Kidney epithelial cell (primary cell): ENCODE data around the gene PRRG2. TPM values are rescaled to one million over a fixed set of nuclear protein-coding genes. Genes with fewer than 3 reads are reported as not detected.

Experiments
- DNase-seq: peaks from one replicate; pipeline ENCODE4 v3.0.0-alpha.2; 2010; ENCODE audit warnings: low read depth
- H3K27me3 ChIP-seq: 2 replicates; pipeline ENCODE4 v1.6.0; 2011; ENCODE audit warnings: low read length; ENCODE audit not compliant: control insufficient read depth, insufficient read depth
- H3K36me3 ChIP-seq: 2 replicates; pipeline ENCODE4 v1.5.1; 2011; ENCODE audit warnings: low read length; ENCODE audit not compliant: control insufficient read depth, insufficient read depth
- H3K4me3 ChIP-seq: 2 replicates; pipeline ENCODE4 v1.5.1; 2011; ENCODE audit warnings: low read depth, mild to moderate bottlenecking, control low read depth, low read length
- total RNA-seq: library from RNA; depleted of rRNA; stranded (reverse); fragments of >200 nt; gene quantifications from 2 replicates; pipeline ENCODE4 v1.2.3, GENCODE V29; 2015
- TF ChIP-seq, protein P1 (sequence below): IDR thresholded peaks from 2 replicates; pipeline ENCODE4 v1.5.1; 2011; ENCODE audit warnings: mild to moderate bottlenecking, moderate library complexity, low read length, control low read depth, inconsistent platforms; ENCODE audit not compliant: insufficient read depth, poor library complexity, severe bottlenecking

Gene PRRG2
- 5.4 and 7.2 TPM in 2 replicates for total RNA-seq

DNA sequence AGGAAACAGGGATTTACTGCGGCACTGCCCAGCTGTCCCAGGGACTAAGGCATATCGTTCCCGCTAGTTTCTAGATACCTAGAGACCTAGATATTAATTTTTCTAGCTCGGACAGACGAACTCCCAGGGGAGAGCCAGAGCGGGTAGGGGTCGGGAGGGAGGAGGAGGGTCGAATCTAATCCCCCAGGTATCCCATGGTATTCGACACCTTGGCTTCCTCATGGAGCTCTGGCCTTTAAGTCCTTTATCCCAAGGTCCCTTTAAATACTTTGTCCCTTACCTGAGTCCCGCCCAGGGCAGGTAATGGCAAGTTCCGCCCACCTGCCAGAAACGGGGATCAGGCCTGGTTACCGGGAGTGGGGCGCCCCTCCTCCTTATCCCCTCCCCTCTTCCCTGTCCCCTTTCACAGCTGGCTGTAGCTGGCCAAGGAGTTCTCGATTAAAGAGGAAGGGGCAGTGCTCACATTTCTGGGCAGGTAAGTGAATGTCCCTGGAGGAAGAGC lies at the start of gene PRRG2:
Gene PRRG2, plus strand, starts transcription at position 310 of the 502 bp plus-strand sequence. CDS start 1,904 bp downstream, outside the sequence.
- Histone ChIP-seq H3K4me3 (peak within 1 kb of the TSS; percentile 93), H3K36me3 (no peaks in the 10 kb centered on the region), H3K27me3 (no peaks in the 10 kb centered on the region)
- TF ChIP-seq, protein P1, sequence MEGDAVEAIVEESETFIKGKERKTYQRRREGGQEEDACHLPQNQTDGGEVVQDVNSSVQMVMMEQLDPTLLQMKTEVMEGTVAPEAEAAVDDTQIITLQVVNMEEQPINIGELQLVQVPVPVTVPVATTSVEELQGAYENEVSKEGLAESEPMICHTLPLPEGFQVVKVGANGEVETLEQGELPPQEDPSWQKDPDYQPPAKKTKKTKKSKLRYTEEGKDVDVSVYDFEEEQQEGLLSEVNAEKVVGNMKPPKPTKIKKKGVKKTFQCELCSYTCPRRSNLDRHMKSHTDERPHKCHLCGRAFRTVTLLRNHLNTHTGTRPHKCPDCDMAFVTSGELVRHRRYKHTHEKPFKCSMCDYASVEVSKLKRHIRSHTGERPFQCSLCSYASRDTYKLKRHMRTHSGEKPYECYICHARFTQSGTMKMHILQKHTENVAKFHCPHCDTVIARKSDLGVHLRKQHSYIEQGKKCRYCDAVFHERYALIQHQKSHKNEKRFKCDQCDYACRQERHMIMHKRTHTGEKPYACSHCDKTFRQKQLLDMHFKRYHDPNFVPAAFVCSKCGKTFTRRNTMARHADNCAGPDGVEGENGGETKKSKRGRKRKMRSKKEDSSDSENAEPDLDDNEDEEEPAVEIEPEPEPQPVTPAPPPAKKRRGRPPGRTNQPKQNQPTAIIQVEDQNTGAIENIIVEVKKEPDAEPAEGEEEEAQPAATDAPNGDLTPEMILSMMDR: no peak
- no peak for DNase-seq

DNA sequence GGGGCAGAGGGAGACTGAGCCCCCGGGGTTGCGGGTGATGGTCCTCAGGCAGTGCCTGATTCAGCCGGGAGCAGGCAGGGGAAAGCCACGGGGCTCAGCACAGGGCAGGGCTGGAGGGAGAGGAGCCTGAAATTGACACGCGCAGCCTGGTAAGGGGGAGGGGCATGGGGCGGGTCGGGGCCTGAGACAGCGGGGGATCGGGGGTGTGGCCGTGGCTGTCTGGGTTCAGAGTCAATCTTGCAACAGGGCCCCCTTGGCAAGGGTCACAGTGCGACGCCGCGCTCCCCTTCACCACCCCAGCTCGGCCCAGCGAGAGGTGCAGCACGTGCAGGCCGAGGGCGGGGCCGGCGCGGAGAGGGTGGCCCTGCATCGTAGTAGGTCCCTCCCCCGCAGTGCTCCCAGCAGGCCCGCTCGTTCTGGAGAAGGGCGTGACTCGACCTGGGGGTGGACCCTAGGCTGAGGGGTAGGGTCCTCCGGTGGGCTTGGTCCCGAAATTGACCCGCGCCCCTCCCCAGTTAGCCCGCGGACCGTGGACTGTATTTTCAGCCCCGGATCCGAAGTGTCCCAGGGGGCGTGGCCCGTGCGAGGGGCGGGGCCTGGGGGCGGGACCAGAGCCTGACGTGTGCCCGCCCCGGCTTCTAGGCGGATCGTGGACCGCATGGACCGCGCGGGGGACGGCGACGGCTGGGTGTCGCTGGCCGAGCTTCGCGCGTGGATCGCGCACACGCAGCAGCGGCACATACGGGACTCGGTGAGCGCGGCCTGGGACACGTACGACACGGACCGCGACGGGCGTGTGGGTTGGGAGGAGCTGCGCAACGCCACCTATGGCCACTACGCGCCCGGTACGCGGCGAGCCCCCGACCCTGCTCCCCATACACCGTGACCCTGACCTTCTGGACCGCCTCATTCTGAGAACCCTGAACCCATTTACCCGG lies 47.3 kb upstream of the PRRG2 start:
- TF ChIP-seq, protein P1: peak; percentile 44
- Histone ChIP-seq H3K4me3 (peak overlapping the region; percentile 49), H3K27me3 (no peaks in the 10 kb centered on the region), H3K36me3 (no peaks in the 10 kb centered on the region)
- DNase-seq: no peak

GRCh38 chr19:49534632-49535385 lies 46.3 kb upstream of the PRRG2 start:
- TF ChIP-seq, protein P1: no peak
- DNase-seq: no peak
- Histone ChIP-seq H3K4me3 (no peak overlapping the region), H3K27me3 (no peaks in the 10 kb centered on the region), H3K36me3 (no peaks in the 10 kb centered on the region)

GRCh38 chr19:49536921-49537462 lies 44.1 kb upstream of the PRRG2 start:
- Histone ChIP-seq H3K36me3 (no peaks in the 10 kb centered on the region), H3K4me3 (no peak overlapping the region), H3K27me3 (no peaks in the 10 kb centered on the region)
- no peak for DNase-seq
- TF ChIP-seq, protein P1: no peak

DNA sequence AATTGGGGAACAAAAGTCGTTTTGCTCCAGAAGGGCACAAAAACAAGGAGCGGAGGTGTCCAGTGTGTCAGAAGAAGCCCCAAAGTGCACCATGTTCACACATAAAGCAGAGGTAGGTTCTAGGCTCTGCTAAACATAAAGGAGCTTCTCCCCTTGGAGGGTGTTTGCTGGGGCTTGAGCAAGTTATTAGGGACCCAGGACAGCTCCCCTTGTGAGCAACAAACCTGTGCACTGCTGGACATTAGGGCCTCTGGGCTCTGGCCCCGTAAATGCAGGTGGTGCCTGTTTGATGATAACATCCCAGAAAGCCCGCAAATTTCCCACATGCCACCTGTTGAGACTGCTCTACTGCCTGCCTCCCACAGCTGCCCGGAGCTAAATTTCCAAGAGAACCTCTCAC lies 42.5 kb upstream of the PRRG2 start:
- no peaks in the 10 kb centered on the region for H3K36me3 ChIP-seq
- H3K4me3 ChIP-seq: no peak overlapping the region
- no peaks in the 10 kb centered on the region for H3K27me3 ChIP-seq
- TF ChIP-seq, protein P1: no peak
- no peak for DNase-seq
